HG02610 (cell line): ENCODE results near the gene ZBTB18.

ENCODE experiments used
- ATAC-seq: cut with Tn5 transposase; IDR thresholded peaks from one replicate; pipeline ENCODE4 v1.9.1; 2021; ENCODE audit warnings: mild to moderate bottlenecking, moderate library complexity; ENCODE audit not compliant: unreplicated experiment

ZBTB18 gene

GRCh38 chr1:244087021-244087560 is 36.0 kb downstream of the ZBTB18 start:
- ATAC-seq = no peak

- no peak for ATAC-seq
Measured at GRCh38 chr1:244087611-244088010, 36.5 kb downstream of the ZBTB18 start.

- no peak for ATAC-seq
Measured at GRCh38 chr1:244088161-244088560, 37.1 kb downstream of the ZBTB18 start.

- ATAC-seq = no peak
Measured at GRCh38 chr1:244089561-244089960, 38.5 kb downstream of the ZBTB18 start.

- ATAC-seq = no peak
Measured at GRCh38 chr1:244090645-244091044, 39.6 kb downstream of the ZBTB18 start.

GRCh38 chr1:244092293-244092963 is 41.3 kb downstream of the ZBTB18 start:
- no peak for ATAC-seq

GRCh38 chr1:244092964-244093638 is 42.0 kb downstream of the ZBTB18 start:
- no peak for ATAC-seq

- ATAC-seq = no peak
Measured at GRCh38 chr1:244094880-244095528, 43.9 kb downstream of the ZBTB18 start.

- ATAC-seq = no peak
Measured at GRCh38 chr1:244095529-244095911, 44.4 kb downstream of the ZBTB18 start.

GRCh38 chr1:244096066-244096610 is 45.1 kb downstream of the ZBTB18 start:
- ATAC-seq = no peak

GRCh38 chr1:244096691-244097090 is 45.6 kb downstream of the ZBTB18 start:
- ATAC-seq = no peak

- ATAC-seq = no peak
Measured at GRCh38 chr1:244097523-244098405, 46.7 kb downstream of the ZBTB18 start.

GRCh38 chr1:244099258-244099930 is 48.3 kb downstream of the ZBTB18 start:
- ATAC-seq = no peak

GRCh38 chr1:244100276-244100675 is 49.2 kb downstream of the ZBTB18 start:
- no peak for ATAC-seq

GRCh38 chr1:244100704-244101453 is 49.8 kb downstream of the ZBTB18 start:
- ATAC-seq = no peak

GRCh38 chr1:244102046-244102445 is 51.0 kb downstream of the ZBTB18 start:
- no peak for ATAC-seq

GRCh38 chr1:244102468-244102867 is 51.4 kb downstream of the ZBTB18 start:
- ATAC-seq = no peak

- no peak for ATAC-seq
Measured at GRCh38 chr1:244104309-244105060, 53.4 kb downstream of the ZBTB18 start.

GRCh38 chr1:244106176-244106575 is 55.1 kb downstream of the ZBTB18 start:
- no peak for ATAC-seq
